ENCODE data around the gene RTL10. TPM values are rescaled to one million over a fixed set of nuclear protein-coding genes. Genes with fewer than 3 reads are reported as not detected.

The RTL10 gene
- total and polyA plus RNA-seq, 8 donors, result 3.7 to 12.4 (median 8.6) TPM

DNA sequence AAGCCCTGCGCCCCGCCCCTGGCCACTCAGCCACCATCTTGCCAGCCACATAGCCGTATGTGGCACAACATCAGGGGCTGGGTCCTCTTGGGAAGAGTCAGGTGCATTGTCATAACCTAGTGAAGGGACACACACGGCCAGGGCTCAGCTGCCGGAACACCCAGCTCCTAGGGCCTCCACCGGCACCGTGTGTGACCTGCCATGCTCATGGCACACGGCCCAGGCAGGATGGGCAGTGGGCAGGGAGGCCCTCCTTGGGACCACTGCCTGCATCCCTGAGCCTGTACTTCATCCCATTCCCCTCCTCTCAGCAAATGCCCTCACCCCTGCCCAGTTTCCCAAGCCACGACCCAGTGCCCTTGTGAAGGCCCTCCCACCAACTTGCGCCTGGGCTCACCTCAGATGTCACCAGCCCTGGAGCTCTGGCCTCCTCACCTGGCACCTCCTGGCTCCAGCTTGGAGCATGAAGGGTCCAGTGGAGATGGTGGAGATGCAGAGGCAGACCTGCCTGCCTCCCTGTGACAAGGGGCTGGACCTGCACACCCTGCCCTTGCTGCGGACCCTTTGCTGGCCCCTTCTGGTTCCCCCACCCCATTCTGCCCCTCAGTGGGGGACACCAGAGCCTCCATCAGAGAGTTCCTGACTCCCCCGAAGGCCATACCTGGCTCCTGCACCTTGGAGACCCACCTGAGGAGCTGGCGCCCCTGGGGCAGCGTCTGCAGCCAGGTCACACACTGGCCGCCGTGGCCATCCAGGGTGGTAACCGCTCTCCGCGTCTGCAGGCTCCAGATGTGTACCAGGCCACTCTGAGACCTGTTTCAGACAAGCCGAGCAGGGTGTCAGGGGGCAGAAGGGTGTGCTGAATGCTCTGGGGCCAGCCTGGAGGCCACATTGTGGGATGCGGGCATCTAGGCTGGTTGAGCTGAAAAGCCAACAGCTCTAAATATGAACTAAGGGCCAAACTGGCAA, 34.5 kb downstream of the RTL10 start:
- FAIRE-seq, result no peak
- TF ChIP-seq, protein P1, sequence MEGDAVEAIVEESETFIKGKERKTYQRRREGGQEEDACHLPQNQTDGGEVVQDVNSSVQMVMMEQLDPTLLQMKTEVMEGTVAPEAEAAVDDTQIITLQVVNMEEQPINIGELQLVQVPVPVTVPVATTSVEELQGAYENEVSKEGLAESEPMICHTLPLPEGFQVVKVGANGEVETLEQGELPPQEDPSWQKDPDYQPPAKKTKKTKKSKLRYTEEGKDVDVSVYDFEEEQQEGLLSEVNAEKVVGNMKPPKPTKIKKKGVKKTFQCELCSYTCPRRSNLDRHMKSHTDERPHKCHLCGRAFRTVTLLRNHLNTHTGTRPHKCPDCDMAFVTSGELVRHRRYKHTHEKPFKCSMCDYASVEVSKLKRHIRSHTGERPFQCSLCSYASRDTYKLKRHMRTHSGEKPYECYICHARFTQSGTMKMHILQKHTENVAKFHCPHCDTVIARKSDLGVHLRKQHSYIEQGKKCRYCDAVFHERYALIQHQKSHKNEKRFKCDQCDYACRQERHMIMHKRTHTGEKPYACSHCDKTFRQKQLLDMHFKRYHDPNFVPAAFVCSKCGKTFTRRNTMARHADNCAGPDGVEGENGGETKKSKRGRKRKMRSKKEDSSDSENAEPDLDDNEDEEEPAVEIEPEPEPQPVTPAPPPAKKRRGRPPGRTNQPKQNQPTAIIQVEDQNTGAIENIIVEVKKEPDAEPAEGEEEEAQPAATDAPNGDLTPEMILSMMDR (IDR thresholded peaks at IDR 0.05), result no peak
- ATAC-seq, result no peak
- no peaks in the 10 kb centered on the region for H3K27me3 ChIP-seq
- WGBS, 2 donors, result 92 to 96% methylated on average over 21 of the region's 21 CpGs
- H3K4me3 ChIP-seq, result no peak overlapping the region
- no peak overlapping the region for H3K27ac ChIP-seq
- no peaks in the 10 kb centered on the region for H3K4me1 ChIP-seq
- no peaks in the 10 kb centered on the region for H3K9me3 ChIP-seq
- no peaks in the 10 kb centered on the region for H3K36me3 ChIP-seq
- intact Hi-C loops (cut with DNase I), result no loop called here
- peak in 3 of 6 donors; percentile 6 to 45 (median 8) for DNase-seq

DNA sequence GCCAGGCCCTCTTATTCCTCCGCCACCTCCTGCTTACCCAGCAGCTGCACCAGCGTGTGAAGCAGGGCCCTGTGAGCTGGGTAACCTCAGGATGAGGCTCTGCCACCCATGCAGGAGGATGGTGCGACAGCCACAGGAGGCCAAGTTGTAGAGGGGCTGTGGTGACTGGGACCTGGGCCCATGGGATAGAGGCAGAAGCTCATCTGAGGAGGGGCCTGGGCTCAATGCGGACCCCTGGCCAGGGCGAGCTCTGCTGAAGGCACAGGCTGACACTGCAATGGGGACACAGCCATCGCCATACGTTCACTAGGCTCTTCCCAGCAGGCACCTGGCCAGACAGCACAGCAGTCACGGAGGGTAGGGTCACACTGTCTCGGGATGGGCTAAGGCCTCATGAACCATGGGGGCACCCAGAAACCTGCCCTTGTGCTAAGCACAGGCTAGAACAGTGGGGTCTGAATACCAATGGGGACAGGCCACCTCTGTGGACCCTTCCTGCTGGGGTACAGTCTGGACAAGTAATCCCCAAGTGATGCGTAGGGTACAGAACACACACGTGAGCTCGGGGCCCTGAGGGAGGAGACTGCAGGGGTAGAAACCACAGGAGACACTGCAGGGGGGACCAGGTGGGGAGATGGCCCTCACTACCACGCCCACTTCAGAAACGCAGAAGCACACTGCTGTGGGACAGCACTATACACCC, 35.3 kb downstream of the RTL10 start:
- intact Hi-C loops (cut with DNase I), result no loop called here

DNA sequence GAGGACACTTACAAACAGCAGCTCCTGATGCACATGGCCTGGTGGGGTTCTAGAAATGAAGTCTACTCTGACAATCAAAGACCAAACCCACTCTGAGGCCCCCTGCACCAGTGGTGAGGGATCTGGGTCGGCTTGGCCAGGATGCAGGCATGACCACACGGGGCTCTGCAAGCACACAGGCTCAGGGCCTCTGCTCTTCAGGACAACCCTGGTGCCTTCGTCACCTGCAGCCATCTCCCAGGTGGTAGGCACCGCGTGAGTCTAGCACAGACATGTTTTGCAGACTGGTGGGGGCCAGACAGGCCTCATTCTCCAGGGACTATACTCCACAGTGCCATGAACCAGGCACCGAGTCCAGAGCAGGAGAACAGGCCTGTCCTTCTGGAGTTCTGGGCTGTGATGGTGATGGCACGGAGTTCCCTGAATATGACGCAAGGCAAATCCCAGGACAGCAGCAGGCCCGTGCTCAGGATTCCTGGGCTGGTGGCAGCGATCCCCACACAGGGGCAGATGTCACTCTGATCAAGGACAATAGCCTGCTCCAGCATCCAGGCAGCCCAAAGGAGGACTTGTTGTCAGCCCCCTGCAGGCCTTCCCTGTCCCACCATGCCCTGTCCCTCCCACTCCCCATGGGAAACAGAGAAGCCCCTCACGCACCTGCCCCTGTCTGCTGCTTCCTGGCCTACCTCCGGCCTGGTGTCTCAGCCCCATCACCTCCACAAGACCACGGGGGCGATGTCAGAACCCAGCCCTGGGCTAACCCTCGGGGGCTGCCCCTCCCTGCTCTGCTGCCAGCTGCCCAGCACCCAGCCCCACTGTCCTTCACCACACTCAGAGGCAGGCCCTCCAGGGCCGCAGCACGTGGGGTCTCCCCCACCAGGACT, 36.1 kb downstream of the RTL10 start:
- Histone ChIP-seq H3K4me3 (no peak overlapping the region), H3K27me3 (no peaks in the 10 kb centered on the region), H3K36me3 (no peaks in the 10 kb centered on the region), H3K9me3 (no peaks in the 10 kb centered on the region), H3K27ac (no peak overlapping the region), H3K4me1 (no peaks in the 10 kb centered on the region)
- DNase-seq (peak in 1 of 6 donors; percentile 5), FAIRE-seq (no peak), ATAC-seq (no peak)
- intact Hi-C loops (cut with DNase I), result no loop called here
- WGBS, 2 donors, result 89% methylated on average over 16 to 17 of the region's 17 CpGs
- TF ChIP-seq, protein P1 (IDR thresholded peaks at IDR 0.05), result no peak

More for the DNA sequence above, 35.3 kb downstream of the RTL10 start:
- no peaks in the 10 kb centered on the region for H3K36me3 ChIP-seq
- no peak overlapping the region for H3K4me3 ChIP-seq
- no peaks in the 10 kb centered on the region for H3K9me3 ChIP-seq
- 91 to 97% methylated on average over 14 of the region's 14 CpGs for WGBS, 2 donors
- FAIRE-seq (no peak), DNase-seq (peak in 2 of 6 donors; percentile 7 to 46), ATAC-seq (no peak)
- H3K27me3 ChIP-seq, result no peaks in the 10 kb centered on the region
- TF ChIP-seq, protein P1 (IDR thresholded peaks at IDR 0.05), result no peak
- no peaks in the 10 kb centered on the region for H3K4me1 ChIP-seq
- no peak overlapping the region for H3K27ac ChIP-seq

DNA sequence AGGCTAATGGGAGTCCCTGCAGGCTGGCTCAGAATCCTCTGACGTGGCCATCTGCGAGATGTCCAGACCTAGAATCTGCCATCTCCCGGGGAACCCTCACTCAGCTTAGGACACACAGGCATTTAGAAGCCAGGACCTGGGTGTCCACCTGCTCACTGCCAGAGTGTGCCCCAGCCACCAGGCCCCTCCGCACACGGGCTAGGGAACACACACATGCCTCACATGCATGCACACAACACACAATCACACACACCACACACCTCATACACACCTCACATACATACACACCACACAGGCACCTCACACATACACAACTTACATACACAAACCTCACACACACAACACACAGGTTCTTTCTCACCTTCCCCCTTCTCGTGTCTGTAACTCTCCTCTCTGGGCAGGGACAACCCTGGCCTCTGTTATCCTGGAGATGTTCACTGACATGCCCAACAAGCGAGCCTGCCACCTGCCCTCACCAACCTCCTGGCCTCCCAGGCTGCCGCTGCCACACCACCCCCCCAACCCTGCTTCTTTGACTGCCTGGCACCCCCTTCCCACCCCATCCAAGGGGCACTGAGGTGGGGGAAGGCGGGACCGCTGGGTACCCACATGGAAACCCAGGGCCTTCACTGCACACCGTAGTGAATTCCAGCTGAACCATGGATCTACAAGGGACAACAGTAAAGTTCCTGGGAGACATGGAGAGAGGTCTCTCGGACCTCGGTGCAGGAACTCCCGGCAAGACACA, 38.1 kb downstream of the RTL10 start:
- Histone ChIP-seq H3K27ac (no peak overlapping the region), H3K4me1 (no peaks in the 10 kb centered on the region), H3K9me3 (no peaks in the 10 kb centered on the region), H3K27me3 (no peaks in the 10 kb centered on the region), H3K4me3 (no peak overlapping the region), H3K36me3 (no peaks in the 10 kb centered on the region)
- 86 to 91% methylated on average over 14 of the region's 14 CpGs for WGBS, 2 donors
- DNase-seq (no peak), ATAC-seq (no peak), FAIRE-seq (no peak)
- TF ChIP-seq, protein P1 (IDR thresholded peaks at IDR 0.05), result no peak
- intact Hi-C loops (cut with DNase I), result no loop called here
